SHP77 treated with DMSO at 0.1 percent for 48 hours (cell line): Measurements from ENCODE around the gene SDSL.

ENCODE experiments used
- DNase-seq: peaks from one replicate; lab custom pipeline; 2025; lab: John Stamatoyannopoulos, UW

SDSL gene

GRCh38 chr12:113422030-113422885 lies at the start of gene SDSL:
Gene SDSL, plus strand, starts transcription at chr12:113422380. Its CDS starts 5,603 bp downstream, at chr12:113427983.
- DNase-seq: peak; percentile 51

- DNase-seq: no peak
These were observed 48.7 kb upstream of the SDSL start for GRCh38 chr12:113373440-113373839.

GRCh38 chr12:113373969-113374368 lies 48.2 kb upstream of the SDSL start:
- DNase-seq: no peak

DNA sequence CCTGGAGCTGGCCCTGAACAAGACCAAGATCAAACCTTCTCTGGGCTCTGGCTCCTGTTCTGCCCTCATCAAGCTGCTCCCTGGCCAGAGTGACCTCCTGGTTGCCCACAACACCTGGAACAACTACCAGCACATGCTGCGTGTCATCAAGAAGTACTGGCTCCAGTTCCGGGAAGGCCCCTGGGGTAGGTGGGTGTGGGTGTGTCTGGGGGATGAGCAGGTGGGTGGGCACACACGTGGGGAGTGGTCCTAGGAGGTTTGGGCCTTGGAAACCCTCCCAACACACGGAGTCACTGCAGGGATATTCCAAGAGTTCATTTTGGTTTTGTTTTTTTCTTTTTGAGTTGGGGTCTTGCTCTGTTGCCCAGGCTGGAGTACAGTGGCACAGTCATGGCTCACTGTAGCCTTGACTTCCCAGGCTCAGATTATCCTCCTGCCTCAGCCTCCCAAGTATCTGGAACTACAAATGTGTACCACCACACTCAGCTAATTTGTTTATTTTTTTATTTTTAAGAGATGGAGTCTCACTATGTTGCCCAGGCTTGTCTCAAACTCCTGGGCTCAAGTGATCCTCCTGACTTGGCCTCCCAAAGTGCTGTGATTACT lies 47.3 kb upstream of the SDSL start:
- DNase-seq: no peak

- DNase-seq: no peak
These were observed 43.9 kb upstream of the SDSL start for GRCh38 chr12:113378291-113378690.

DNA sequence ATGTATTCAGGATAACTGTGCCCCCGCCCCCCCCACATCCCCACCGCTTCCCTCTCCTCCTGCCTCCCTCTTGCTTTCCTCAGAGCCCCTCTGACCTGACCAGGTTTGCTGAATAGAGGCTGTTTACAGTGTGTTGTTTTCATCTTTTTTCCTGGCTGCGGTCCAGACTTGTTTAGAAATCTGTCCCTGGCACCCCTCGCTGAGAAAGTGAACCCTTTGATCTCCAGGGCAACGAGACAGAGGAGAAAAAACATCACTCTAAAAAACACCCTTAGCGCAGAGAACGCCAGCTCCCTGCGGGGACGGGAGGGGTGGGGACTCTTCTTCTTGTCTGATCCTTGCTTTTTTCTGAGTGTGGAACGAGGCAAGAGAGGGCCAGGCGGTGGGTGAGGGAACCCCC lies 41.0 kb upstream of the SDSL start:
- no peak for DNase-seq

DNA sequence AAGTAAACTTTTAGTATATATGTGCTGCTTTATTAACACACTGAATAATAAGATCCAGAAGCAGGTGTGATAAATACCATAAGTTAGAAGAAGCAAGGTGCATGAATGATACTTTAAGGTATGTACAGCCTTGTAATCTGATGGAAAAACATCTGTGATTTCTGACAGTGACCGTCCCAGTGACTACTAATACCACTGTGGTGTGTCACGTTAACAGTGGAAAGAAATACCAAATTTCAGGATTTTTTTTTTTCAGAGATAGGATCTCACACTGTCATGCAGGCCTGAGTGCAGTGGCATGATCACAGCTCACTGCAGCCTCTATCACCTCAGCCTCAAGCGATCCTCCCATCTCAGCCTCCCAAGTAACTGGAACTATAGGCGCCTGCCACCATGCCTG lies 40.0 kb upstream of the SDSL start:
- no peak for DNase-seq

DNA sequence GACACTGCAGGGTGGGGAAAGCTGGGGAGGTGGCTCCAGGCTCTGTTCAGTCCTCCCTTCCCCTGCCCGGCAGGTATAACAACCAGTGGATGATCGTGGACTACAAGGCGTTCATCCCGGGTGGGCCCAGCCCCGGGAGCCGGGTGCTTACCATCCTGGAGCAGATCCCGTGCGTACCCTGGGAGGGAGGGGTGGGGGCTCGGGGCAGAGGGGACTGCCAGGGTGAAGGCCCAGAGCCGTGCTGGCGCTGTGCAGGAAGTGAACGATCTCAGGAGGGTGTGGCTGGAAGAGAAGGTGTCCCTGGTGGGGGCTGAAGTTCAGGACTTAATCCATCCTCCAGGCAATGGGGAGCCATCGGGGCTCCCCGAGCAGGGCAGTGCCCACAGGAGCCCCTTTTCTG lies 37.4 kb upstream of the SDSL start:
- no peak for DNase-seq

DNA sequence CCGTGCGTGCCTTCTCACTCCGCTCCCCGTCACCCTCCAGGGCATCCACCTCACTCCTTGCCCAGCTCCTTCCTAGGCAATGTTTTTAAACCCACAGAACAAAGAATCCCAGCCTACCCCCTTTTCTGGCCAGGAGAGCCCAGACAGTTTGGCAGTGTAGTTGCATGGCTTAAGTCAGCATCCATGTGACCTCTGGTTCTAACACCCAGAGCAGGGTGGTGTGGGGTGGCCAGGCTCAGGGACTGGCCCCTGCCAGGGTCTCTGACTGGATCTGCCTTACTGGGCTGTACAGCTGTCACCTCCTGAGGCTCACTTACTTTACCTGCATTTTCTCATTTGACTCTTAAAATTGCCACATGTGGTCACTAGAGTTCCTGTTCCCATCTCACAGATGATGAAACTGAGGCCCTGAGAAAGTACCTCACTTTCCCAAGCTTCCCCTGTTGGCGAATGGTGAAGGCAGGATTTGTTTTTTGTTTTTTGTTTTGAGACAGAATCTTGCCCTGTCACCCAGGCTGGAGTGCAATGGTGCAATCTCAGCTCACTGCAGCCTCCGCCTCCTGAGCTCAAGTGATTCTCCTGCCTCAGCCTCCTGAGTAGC lies 36.8 kb upstream of the SDSL start:
- DNase-seq: no peak

- DNase-seq: no peak
These were observed 35.2 kb upstream of the SDSL start for GRCh38 chr12:113386866-113387566.

DNA sequence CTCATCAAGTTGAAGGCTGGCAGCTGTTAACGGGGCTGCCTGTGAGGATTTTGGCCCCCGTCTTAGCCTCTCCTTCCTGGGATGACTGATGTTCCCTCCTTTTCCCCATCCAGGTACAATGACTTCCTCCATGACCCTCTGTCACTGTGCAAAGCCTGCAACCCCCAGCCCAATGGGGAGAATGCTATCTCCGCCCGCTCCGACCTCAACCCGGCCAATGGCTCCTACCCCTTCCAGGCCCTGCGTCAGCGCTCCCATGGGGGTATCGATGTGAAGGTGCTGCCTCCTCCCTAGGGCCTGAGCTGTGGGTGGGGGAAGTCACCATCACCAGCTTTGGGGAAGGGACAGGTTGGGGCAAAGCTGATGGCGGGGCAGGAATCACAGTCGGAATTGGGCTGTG lies 34.5 kb upstream of the SDSL start:
- no peak for DNase-seq

DNA sequence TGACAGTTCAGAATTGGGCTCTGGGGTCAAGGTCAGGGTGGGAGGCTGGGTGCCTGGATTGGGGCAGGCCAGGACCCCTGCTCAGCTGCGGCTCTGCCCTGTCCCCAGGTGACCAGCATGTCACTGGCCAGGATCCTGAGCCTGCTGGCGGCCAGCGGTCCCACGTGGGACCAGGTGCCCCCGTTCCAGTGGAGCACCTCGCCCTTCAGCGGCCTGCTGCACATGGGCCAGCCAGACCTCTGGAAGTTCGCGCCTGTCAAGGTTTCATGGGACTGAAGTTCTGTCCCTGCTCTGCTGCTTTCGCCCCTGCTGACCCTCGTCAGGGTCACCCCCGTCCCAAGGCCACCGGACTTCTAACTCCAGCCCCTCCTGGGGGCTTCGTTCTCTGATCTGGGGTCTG lies 33.8 kb upstream of the SDSL start:
- DNase-seq: no peak

GRCh38 chr12:113390064-113391043 lies 31.8 kb upstream of the SDSL start:
- DNase-seq: no peak

DNA sequence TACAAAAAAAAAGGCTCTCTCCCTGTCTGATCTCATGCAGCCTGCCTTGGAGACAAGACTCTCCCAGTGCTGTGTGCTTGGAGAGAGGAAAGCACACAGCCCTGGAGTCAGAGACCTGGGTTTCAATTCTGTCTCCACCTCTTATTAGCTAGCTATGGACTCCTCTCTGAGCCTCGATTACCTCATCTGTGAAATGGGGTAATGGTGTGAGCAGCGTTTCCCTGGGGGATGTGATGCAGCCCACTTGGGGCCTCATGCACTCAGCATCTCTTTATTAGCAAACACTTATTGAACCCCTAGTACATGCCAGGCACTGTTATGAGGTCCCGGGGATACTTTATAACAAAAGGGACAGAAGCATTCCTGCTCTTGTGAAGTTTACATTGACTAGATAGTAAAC lies 31.0 kb upstream of the SDSL start:
- DNase-seq: no peak

GRCh38 chr12:113391650-113392337 lies 30.4 kb upstream of the SDSL start:
- DNase-seq: no peak

GRCh38 chr12:113392520-113392919 lies 29.7 kb upstream of the SDSL start:
- DNase-seq: no peak

DNA sequence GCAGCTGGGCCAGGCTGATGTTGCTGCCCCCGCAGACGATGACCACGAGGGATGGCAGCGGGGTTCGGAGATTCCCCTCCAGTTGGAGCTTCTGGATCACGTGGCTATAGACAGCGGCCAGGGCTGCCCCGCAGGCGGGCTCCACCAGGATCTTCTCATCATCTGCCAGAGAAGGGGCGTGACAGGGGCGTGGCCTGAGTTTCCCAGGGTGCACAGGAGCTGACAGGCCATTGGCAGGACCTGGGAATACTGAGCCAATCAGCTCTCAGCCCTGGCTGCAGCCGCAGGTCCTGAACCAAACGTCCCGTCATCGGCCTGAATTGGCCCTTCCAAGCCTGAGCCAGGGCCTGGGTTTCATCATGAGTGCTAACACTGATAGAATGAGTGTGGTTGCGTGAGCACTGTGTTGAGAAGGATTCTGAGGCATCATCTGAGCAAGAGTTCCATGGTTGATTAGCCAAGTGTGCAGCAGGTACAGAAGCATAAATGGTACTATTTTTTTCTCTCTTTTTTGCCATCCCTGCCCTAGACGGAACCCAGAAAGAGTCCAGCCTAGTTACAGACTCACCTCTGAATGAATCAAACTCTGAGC lies 29.1 kb upstream of the SDSL start:
- DNase-seq: no peak

DNA sequence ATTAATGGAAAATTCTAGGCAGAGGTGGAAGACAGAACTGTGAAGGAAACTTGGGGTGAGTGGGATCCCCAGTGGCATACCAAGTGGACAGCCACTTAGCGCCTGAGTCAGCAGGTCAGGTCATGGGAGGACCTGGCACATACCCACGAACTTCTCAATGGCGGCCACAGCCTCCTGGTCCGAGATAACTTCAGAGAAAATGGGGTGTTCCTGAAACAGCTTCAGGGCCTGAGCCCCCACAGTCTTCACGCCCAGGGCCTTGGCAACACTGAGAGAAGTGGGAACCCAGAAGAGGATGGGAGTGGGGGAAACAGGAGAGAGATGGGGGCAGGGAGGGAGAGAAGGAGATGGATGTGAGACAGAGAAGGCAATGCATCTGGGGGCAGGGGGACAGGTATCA lies 28.4 kb upstream of the SDSL start:
- no peak for DNase-seq

- DNase-seq: no peak
These were observed 27.1 kb upstream of the SDSL start for GRCh38 chr12:113395119-113395518.

DNA sequence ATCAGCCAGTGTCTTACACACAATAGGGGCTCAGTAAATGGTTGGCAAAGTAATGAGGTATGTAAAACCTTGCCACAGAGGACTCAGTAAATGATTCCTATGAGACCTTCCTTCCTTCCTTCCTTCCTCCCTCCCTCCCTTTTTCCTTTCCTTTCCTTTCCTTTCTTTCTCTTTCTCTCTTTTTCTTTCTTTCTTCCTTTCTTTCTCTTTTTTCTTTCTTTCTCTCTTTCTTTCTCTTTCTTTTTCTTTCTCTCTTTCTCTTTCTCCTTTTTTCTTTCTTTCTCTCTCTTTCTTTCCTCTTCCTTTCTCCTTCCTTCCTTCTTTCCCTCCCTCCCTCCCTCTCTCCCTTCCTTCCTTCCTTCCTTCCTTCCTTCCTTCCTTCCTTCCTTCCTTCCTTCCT lies 26.0 kb upstream of the SDSL start:
- DNase-seq: no peak
